ENCODE results near the gene LDLRAD3.
"Not testable (repeated sequence)": the region's sequence is repeated elsewhere in the genome, so short reads cannot be mapped to it uniquely, and the experiment has no call there.

LDLRAD3 gene

GRCh38 chr11:35943713-35944502, at the start of gene LDLRAD3:
Gene LDLRAD3, plus strand, starts transcription at chr11:35944062. Its CDS starts 37 bp downstream, at chr11:35944099.
- DNase-seq, result peak; percentile 16

- DNase-seq, result no peak
These were observed 46.8 kb upstream of the LDLRAD3 start for GRCh38 chr11:35897019-35897418.

GRCh38 chr11:35902961-35903360, 40.9 kb upstream of the LDLRAD3 start:
- DNase-seq, result no peak

- DNase-seq, result no peak
These were observed 38.1 kb upstream of the LDLRAD3 start for GRCh38 chr11:35905646-35906276.

GRCh38 chr11:35906277-35906661, 37.6 kb upstream of the LDLRAD3 start:
- DNase-seq, result no peak

- no peak for DNase-seq
These were observed 37.2 kb upstream of the LDLRAD3 start for GRCh38 chr11:35906681-35907080.

GRCh38 chr11:35907648-35908431, 36.0 kb upstream of the LDLRAD3 start:
- no peak for DNase-seq

GRCh38 chr11:35908432-35908771, 35.5 kb upstream of the LDLRAD3 start:
- not testable (repeated sequence) for DNase-seq

- no peak for DNase-seq
These were observed 34.2 kb upstream of the LDLRAD3 start for GRCh38 chr11:35909511-35910265.

GRCh38 chr11:35911013-35911412, 32.8 kb upstream of the LDLRAD3 start:
- DNase-seq, result no peak

GRCh38 chr11:35911616-35912165, 32.2 kb upstream of the LDLRAD3 start:
- no peak for DNase-seq

GRCh38 chr11:35912436-35912835, 31.4 kb upstream of the LDLRAD3 start:
- not testable (repeated sequence) for DNase-seq

- no peak for DNase-seq
These were observed 30.8 kb upstream of the LDLRAD3 start for GRCh38 chr11:35912883-35913624.

GRCh38 chr11:35914816-35915215, 29.0 kb upstream of the LDLRAD3 start:
- DNase-seq, result no peak

- no peak for DNase-seq
These were observed 27.6 kb upstream of the LDLRAD3 start for GRCh38 chr11:35916270-35916669.

GRCh38 chr11:35917676-35918075, 26.2 kb upstream of the LDLRAD3 start:
- no peak for DNase-seq

- DNase-seq, result no peak
These were observed 25.1 kb upstream of the LDLRAD3 start for GRCh38 chr11:35918716-35919115.

- DNase-seq, result peak; percentile 95
These were observed 24.6 kb upstream of the LDLRAD3 start for GRCh38 chr11:35919244-35919643.

GRCh38 chr11:35923452-35923851, 20.4 kb upstream of the LDLRAD3 start:
- no peak for DNase-seq

- no peak for DNase-seq
These were observed 19.1 kb upstream of the LDLRAD3 start for GRCh38 chr11:35924811-35925210.

GRCh38 chr11:35927104-35927503, 16.8 kb upstream of the LDLRAD3 start:
- DNase-seq, result no peak

- DNase-seq, result peak; percentile 63
These were observed 16.2 kb upstream of the LDLRAD3 start for GRCh38 chr11:35927682-35928081.

All from DMS153 (cell line).